BLaER1 treated with 17β-estradiol and CSF1 and Interleukin-3, amounts not matched to agents 10 nM and 100 nM (cell line): Measurements from ENCODE around the gene EFNA3.

Experiments used
- H3K27ac ChIP-seq, 11 experiments: shearing (Covaris generic); formaldehyde crosslinking; 2 replicates each; pipeline ENCODE4 v1.8.1; 2022
- H3K27me3 ChIP-seq, 11 experiments: shearing (Covaris generic); formaldehyde crosslinking; 2 replicates each; pipeline ENCODE4 v1.8.1; 2022
- H3K36me3 ChIP-seq, 11 experiments: shearing (Covaris generic); formaldehyde crosslinking; 2 replicates each; pipeline ENCODE4 v1.8.1; 2022
- H3K4me1 ChIP-seq, 10 experiments: shearing (Covaris generic); formaldehyde crosslinking; 2 replicates each; pipeline ENCODE4 v1.8.1; 2022
- H3K4me2 ChIP-seq, 11 experiments: shearing (Covaris generic); formaldehyde crosslinking; 2 replicates each; pipeline ENCODE4 v1.8.1; 2022
- H3K4me3 ChIP-seq, 10 experiments: shearing (Covaris generic); formaldehyde crosslinking; 2 replicates each; pipeline ENCODE4 v1.8.1; 2022
- H3K9ac ChIP-seq, 11 experiments: shearing (Covaris generic); formaldehyde crosslinking; 2 replicates each; pipeline ENCODE4 v1.8.1; 2022
- H3K9me3 ChIP-seq, 11 experiments: shearing (Covaris generic); formaldehyde crosslinking; replicated peaks in 1 of 11; 2 replicates each; pipeline ENCODE4 v1.8.1; 2022
- H4K20me1 ChIP-seq, 11 experiments: shearing (Covaris generic); formaldehyde crosslinking; 2 replicates each; pipeline ENCODE4 v1.8.1; 2022
- Cebpa-rat ChIP-seq, 11 experiments: shearing (Covaris generic); IDR thresholded peaks; 2 replicates each; pipeline ENCODE4 v1.8.1; 2022

EFNA3 gene

DNA sequence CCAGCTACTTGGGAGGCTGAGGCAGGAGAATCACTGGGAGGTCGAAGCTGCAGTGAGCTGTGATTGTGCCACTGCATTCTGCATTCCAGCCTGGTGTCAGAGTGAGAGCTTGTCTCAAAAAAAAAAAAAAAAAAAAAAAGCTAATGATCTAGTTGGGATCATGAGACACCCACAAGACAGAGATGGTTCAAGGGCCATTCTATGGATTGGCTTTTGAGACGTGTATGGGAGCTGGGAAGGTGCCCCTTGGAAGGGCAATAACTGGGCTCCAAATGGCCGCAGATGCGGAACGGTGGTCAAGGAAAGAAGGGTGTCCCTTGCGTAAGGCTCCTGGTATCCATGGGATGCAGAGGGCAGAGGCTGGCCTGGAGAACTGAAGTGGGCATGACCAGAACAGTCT lies 34.3 kb upstream of the EFNA3 start:
- Histone ChIP-seq H4K20me1 (no peaks in the 10 kb centered on the region), H3K4me3 (no peak overlapping the region), H3K4me2 (peak overlapping the region; percentile 33 to 69 (median 53); a peak in 19 of 22 replicates), H3K36me3 (no peaks in the 10 kb centered on the region), H3K4me1 (peaks cover 14 to 56% (median 51%) of the 10 kb centered on the region in 10 experiments), H3K9me3 (no peaks in the 10 kb centered on the region), H3K9ac (no peak overlapping the region), H3K27ac (no peak overlapping the region), H3K27me3 (no peaks in the 10 kb centered on the region; a peak in 1 of 22 replicates)
- no peak for TF ChIP-seq Cebpa-rat (IDR thresholded peaks at IDR 0.05)

DNA sequence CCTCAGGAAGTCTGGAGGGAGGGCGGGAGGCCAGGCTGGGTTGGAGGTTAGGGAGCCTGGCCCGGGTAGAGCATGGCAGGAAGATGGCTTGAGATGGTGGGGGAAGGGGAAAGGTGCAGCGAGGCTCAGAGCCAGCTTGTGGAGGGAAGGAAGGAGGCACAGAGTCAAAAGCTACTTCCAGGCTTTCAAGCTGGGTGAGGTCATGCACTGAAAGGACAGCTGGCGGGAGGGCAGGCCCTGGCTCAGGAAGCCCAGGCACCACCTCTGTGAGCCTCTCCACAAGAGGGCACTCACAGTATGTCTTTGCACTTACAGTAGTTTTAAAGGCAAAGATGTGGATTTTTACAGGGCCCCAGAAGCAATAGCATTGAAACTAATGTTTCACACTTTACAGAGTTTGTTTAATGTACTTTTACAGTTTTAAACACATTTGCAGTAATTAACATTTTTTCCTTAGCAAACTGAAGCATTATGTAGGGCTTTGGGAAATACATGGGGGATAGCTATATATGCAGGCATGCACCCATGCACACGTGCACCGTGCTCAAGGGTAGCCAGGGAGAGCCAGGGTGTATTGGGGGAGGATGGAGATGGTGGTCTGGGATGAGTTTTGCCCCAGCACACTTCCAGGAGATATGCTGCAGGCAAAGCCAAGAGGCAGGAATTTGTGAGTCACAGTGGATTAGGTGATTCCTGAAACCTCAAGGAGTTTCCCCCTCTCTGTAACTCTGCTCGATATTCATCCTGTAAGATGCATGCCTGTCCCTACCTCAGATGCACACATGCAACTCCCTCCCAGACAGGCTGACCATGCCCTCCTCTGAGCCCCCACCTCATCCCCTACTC lies 33.6 kb upstream of the EFNA3 start:
- TF ChIP-seq Cebpa-rat (IDR thresholded peaks at IDR 0.05) = no peak
- Histone ChIP-seq H3K9me3 (no peaks in the 10 kb centered on the region), H3K9ac (peak overlapping the region in 1 of 11 experiments; percentile 43; a peak in 1 of 22 replicates), H4K20me1 (no peaks in the 10 kb centered on the region), H3K4me2 (peak overlapping the region; percentile 39 to 69 (median 53); a peak in 18 of 22 replicates), H3K27me3 (no peaks in the 10 kb centered on the region; a peak in 1 of 22 replicates), H3K27ac (no peak overlapping the region), H3K4me3 (no peak overlapping the region), H3K36me3 (no peaks in the 10 kb centered on the region), H3K4me1 (peaks cover 19 to 58% (median 53%) of the 10 kb centered on the region in 10 experiments)

DNA sequence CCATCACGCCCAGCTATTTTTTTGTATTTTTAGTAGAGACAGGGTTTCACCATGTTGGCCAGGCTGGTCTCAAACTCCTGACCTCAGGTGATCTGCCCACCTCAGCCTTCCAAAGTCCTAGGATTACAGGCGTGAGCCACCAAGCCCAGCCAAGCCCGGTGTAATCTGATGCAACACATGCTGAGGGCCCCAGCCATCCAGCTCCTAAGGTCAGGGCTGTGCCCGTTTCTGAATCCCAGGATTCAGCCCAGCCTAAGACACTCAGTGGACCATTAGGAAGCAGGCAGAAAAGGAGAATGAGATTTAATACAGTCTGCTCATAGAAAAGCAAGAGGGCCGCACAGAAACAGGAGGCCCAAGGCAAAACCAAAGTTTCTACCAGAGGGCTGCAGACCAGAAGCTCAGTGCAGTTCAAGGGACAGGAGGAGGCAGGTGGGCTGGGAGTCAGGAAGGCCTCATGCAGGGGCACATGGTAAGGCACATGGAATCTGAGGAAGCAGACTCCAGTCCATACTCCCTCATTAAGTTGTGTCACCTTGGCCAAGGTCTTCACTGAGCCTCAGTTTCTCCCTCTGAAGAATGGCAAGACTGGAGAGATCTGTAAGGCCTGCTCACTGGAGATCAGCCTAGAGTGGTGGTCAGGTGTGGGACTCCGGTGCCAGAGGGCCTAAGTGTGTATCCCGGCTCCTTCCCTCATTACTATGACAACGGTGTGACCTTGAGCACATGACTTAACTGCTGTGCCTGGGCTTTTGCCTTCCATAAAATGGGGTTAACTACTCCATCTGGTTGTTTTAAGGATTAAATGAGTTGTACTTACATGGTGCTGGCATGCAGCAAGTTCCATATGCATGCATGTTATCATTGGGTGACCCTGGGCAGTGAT lies 29.9 kb upstream of the EFNA3 start:
- H3K9ac ChIP-seq = no peak overlapping the region
- H3K4me1 ChIP-seq = peaks cover 35 to 56% (median 52%) of the 10 kb centered on the region in 10 experiments
- H3K9me3 ChIP-seq = no peaks in the 10 kb centered on the region
- H3K36me3 ChIP-seq = peaks cover 0 to 6% (median 1%) of the 10 kb centered on the region in 11 experiments; a peak in 10 of 22 replicates
- no peak overlapping the region for H3K4me2 ChIP-seq
- H3K27ac ChIP-seq = no peak overlapping the region
- no peak overlapping the region for H3K4me3 ChIP-seq
- peaks cover 0 to 24% (median 10%) of the 10 kb centered on the region in 11 experiments; a peak in 17 of 22 replicates for H4K20me1 ChIP-seq
- no peak for TF ChIP-seq Cebpa-rat (IDR thresholded peaks at IDR 0.05)
- no peaks in the 10 kb centered on the region for H3K27me3 ChIP-seq

DNA sequence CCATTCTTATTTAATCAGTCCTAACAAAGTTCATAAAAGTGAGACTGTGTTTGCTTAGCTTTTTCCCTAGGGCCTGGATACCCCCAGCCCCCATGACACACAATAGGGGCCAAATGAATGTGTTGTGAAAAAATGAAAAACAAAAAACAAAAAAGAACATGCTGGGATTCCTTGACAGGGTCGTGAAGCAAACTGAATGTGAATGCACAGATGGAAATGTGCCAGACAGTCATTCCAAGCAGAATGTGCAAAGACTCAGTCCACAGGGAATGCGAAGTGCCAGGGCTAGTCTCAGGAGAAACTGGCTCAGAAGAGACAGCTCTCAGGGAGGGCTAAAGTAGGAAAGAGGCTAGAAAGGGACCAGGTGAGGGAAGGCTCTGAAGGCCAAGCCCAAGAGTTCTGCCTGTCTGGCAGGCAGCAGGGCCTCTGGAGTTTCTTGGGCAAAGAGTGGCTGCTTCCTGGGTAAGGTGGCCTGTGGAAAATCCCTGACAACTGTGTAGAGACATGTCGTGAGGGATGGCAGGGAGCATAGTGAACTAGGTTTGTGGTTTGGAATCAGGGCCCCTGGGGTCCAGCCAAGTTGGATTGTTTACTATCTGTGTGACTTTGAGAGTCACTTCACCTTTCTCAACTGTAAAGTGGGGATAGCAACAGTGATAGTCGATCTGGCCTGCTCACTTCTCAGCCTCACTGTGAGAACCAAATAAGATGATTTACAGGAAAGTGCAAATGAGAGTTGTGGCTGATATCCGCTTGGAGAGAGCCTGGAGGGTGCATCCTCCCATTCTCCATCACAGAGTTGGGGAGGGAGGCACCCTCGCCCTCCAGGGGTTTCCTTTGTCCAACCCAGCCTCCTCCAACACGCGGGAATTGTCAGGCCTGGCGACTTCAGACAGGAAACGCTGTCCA lies 28.7 kb upstream of the EFNA3 start:
- Histone ChIP-seq H3K27ac (peak overlapping the region in 8 of 11 experiments; percentile 45 to 69 (median 62); a peak in 12 of 22 replicates), H3K4me3 (peak overlapping the region; percentile 84 to 95 (median 89)), H3K36me3 (peaks cover 0 to 18% (median 13%) of the 10 kb centered on the region in 11 experiments; a peak in 19 of 22 replicates), H3K9me3 (no peaks in the 10 kb centered on the region), H3K4me1 (peaks cover 38 to 54% (median 49%) of the 10 kb centered on the region in 10 experiments), H3K4me2 (peak overlapping the region; percentile 92 to 100 (median 100)), H3K27me3 (no peaks in the 10 kb centered on the region), H4K20me1 (peaks cover 0 to 34% (median 19%) of the 10 kb centered on the region in 11 experiments; a peak in 18 of 22 replicates), H3K9ac (peak overlapping the region; percentile 73 to 89 (median 83); a peak in 20 of 22 replicates)
- no peak for TF ChIP-seq Cebpa-rat (IDR thresholded peaks at IDR 0.05)

DNA sequence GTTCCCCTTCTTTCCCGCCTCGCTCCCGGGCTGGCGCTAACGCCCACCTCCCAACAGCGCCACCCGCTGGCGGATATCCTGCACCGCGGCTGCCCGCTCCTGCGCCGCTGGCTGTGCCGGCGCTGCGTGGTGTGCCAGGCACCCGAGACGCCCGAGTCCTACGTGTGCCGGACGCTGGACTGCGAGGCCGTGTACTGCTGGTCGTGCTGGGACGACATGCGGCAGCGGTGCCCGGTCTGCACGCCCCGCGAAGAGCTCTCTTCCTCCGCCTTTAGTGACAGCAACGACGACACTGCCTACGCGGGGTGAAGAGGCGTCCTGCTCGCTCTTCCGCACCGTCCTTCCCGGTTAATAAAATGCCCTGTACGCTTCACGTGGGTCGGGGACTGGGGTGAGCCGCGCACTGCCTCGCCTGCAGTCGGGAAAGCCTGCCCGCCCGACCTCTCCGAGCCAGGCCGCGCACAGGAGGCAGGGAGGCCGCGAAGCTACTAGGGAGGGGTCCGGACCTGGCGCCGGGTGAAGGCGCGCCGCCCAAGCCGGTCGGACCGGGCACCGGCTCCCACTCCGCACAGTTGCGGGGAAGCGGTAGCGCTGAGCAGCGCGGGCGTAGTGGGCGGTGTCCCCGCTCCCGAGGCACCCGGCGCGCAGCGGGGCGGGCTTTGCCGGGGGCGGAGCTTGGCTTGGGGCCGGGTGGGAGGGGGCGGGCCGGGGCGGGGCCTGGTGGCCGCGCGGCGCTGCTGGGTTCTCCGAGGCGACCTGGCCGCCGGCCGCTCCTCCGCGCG lies 27.9 kb upstream of the EFNA3 start, which contains the start of gene ADAM15:
Gene ADAM15, plus strand, starts transcription at position 757 of the 782 bp plus-strand sequence. CDS start 71 bp downstream, outside the sequence.
- H3K9me3 ChIP-seq = no peaks in the 10 kb centered on the region
- H4K20me1 ChIP-seq = peaks cover 0 to 42% (median 21%) of the 10 kb centered on the region in 11 experiments; a peak in 18 of 22 replicates
- peaks cover 6 to 26% (median 22%) of the 10 kb centered on the region in 11 experiments; a peak in 21 of 22 replicates for H3K36me3 ChIP-seq
- peak within 1 kb of the TSS; percentile 39 to 79 (median 71); a peak in 21 of 22 replicates for H3K27ac ChIP-seq
- peak within 1 kb of the TSS; percentile 84 to 95 (median 89) for H3K4me3 ChIP-seq
- H3K27me3 ChIP-seq = no peaks in the 10 kb centered on the region
- H3K4me1 ChIP-seq = peaks cover 33 to 48% (median 41%) of the 10 kb centered on the region in 10 experiments
- H3K4me2 ChIP-seq = peak within 1 kb of the TSS; percentile 92 to 100 (median 100)
- peak within 1 kb of the TSS; percentile 79 to 89 (median 85) for H3K9ac ChIP-seq
- no peak for TF ChIP-seq Cebpa-rat (IDR thresholded peaks at IDR 0.05)

DNA sequence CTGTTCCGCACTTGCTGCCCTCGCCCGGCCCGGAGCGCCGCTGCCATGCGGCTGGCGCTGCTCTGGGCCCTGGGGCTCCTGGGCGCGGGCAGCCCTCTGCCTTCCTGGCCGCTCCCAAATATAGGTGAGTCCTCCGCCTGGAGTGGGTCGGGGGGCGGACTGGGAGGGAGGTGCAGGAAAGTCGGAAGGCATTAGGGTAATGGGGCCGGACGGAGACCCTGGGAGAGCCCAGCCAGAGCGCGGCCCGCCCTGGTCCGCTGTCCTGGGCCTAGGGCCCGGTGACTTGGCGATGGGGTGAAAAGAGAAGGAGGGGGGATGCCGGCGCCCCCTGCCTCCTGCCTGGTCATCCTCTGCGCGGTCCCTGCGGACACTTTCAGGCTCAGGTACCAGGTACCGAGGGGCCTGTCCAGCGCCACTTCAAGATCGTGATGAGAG lies 27.3 kb upstream of the EFNA3 start:
- H3K9me3 ChIP-seq = no peaks in the 10 kb centered on the region
- peaks cover 12 to 33% (median 28%) of the 10 kb centered on the region in 11 experiments for H3K36me3 ChIP-seq
- H3K27ac ChIP-seq = peak overlapping the region; percentile 32 to 79 (median 71); a peak in 21 of 22 replicates
- peak overlapping the region; percentile 92 to 100 (median 100) for H3K4me2 ChIP-seq
- H3K9ac ChIP-seq = peak overlapping the region; percentile 79 to 89 (median 85)
- H4K20me1 ChIP-seq = peaks cover 0 to 48% (median 23%) of the 10 kb centered on the region in 11 experiments; a peak in 18 of 22 replicates
- H3K4me3 ChIP-seq = peak overlapping the region; percentile 84 to 95 (median 89)
- H3K27me3 ChIP-seq = no peaks in the 10 kb centered on the region
- TF ChIP-seq Cebpa-rat (IDR thresholded peaks at IDR 0.05) = no peak
- H3K4me1 ChIP-seq = peaks cover 33 to 48% (median 39%) of the 10 kb centered on the region in 10 experiments

DNA sequence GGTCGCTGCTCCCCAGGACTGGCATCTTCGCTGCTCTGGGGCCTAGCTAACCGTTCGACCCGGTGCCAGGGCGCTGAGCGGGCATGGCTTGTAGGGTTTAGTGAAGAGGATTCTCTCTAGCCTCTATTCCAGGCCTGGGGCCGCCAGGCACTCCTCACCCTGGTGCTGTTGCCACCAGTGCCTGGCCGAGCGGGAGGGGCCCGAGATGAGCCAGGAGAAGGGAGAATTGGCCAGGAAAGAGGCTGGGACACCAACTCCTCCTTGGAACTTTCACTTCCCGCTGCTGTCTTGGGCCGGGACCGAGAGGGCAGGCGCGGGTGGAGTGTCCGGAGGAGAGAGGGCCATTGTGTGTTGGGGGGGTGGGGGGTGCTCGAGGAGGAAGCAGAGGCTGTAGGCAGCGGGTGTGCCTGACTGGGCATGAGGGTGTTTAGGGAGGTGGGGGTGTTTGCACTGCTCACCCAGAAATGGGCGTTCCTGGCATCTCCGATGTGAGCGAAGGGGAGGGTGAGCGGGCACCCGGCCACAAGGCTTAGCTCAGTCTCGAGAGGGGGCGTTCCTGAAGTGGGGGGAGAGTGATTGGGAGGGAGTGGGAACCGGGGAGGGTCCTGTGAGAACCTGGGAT lies 26.7 kb upstream of the EFNA3 start:
- H3K9me3 ChIP-seq = no peaks in the 10 kb centered on the region
- H4K20me1 ChIP-seq = peaks cover 0 to 53% (median 23%) of the 10 kb centered on the region in 11 experiments; a peak in 18 of 22 replicates
- H3K9ac ChIP-seq = peak overlapping the region; percentile 79 to 89 (median 85)
- peaks cover 33 to 48% (median 39%) of the 10 kb centered on the region in 10 experiments for H3K4me1 ChIP-seq
- peaks cover 17 to 38% (median 33%) of the 10 kb centered on the region in 11 experiments for H3K36me3 ChIP-seq
- peak overlapping the region; percentile 92 to 100 (median 100) for H3K4me2 ChIP-seq
- peak overlapping the region; percentile 32 to 79 (median 71); a peak in 21 of 22 replicates for H3K27ac ChIP-seq
- peak overlapping the region; percentile 84 to 95 (median 89) for H3K4me3 ChIP-seq
- no peak for TF ChIP-seq Cebpa-rat (IDR thresholded peaks at IDR 0.05)
- H3K27me3 ChIP-seq = no peaks in the 10 kb centered on the region
